Measurements from ENCODE around the gene GHITM.

GRCh38 chr10:84135836-84136235 is 3.5 kb upstream of the GHITM start:
- TF ChIP-seq CTCF (IDR thresholded peaks at IDR 0.05) (no peak), POLR2A (IDR thresholded peaks at IDR 0.05) (no peak), POLR2AphosphoS5 (IDR thresholded peaks at IDR 0.05; ENCODE audit: insufficient read depth in 1 of 2, low read depth in 1 of 2) (no peak)

All from vagina (tissue), 2 donors.